ENCODE measurements around the gene ZNF236.
"Not testable (repeated sequence)": the region's sequence is repeated elsewhere in the genome, so short reads cannot be mapped to it uniquely, and the experiment has no call there.

Gene ZNF236

DNA sequence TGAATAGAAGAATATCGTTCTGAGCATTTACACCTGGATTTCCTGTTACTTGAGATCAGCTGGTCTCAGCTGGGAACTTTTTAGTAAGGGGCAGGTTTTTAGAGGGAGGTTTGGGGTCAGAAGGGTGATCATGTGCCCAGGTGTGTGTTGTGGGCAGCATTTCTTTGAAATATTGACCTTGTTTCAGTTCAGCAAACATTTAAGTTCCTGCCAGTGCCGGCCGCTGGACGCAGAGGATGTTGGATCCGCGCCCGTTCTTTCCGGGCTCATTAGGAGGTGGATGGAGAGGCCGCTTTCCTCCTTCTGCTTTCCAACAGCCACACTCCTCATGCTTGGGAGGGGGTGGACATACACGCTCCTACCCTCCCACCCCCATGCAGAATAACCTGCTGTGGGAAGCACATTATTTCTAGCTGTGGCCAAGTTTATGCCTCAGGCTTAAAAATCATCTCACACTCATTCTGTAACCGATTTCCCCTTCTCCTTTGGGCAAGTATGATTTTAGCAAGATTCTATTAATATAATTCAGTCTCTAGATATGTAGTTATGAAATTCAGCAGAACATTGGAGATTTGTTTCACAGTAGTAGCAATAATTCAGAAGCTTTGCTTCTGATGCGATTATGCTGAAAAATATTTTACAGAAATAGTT, 131.4 kb downstream of the ZNF236 start:
- DNase-seq = peak; percentile 81

DNA sequence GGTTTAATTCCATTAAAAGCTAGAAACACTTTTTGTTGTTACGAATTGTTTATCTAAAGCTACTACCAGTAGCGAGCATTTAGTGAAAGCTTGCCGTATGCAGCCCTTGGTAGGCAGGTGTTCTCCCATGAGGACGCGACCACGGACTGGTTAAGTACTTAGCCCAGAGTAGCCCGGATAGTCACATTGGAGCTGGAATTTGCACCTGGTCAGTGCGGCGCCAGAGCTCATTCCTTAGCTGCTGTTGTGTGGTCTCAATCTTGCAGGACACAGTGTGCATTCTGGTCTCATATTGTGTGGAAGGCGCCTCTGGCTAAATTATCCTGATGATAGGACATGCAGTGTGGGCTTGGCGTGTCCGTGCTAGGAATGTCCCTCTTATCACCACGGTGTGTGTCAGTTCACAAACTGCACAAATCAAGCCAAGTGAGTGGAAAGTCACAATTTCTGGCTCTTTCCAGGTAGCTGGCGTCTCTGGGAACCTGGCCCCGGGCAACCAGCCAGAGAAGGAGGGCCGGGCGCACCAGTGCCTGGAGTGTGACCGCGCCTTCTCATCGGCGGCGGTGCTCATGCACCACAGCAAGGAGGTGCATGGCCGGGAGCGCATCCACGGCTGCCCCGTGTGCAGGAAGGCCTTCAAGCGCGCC, 133.3 kb downstream of the ZNF236 start:
- peak; percentile 9 for DNase-seq

DNA sequence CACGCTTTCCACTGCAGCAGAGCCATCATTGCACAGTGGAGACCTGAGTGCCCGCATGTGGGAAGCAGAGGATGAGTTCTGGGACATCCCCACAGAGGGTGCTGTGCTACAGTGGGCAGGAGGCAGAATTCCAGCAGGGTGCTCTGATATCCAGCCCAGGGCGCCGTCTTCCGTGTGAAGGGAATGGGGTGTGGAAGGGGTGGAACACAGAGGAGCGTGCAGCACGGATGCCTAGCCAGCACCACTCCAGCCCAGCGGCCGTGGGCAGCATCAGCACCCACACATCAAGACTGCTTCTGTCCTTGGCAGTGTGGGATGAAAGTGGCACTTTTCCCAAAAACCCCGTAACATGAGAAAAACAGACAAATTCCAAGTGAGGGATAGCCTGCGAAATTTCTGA, 134.3 kb downstream of the ZNF236 start:
- no peak for DNase-seq

GRCh38 chr18:76957384-76958355, 135.3 kb downstream of the ZNF236 start:
- DNase-seq = no peak

DNA sequence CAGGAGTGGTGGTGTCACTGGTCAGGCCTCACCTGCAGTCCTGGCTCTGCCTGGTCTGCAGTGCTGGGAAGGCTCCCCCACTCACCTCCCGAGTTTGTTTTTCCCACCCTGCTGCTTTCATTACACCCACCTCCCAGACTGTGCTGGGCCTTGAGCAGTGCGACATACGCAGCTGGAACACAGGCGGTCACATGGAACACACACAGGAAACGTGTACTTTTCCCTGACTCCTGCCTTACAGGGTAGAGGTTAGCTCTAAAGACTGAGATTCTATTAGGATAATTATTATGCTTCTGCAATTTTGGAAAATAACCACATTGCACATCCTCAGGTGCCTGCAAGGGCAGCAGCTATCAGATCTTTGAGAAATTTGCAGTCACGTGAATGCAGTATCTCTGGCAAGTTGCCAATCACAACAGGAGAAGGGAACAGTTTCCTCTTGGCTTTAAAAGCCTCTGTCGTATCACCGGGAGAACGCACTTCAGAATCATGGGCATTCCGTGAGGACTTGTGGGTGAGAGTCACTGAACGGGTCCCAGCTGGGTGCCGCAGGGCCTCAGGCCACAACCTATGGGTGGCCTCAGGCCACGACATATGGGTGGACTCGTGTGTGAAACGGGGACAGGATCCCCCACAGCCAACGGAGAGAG, 136.5 kb downstream of the ZNF236 start:
- DNase-seq = peak; percentile 63

DNA sequence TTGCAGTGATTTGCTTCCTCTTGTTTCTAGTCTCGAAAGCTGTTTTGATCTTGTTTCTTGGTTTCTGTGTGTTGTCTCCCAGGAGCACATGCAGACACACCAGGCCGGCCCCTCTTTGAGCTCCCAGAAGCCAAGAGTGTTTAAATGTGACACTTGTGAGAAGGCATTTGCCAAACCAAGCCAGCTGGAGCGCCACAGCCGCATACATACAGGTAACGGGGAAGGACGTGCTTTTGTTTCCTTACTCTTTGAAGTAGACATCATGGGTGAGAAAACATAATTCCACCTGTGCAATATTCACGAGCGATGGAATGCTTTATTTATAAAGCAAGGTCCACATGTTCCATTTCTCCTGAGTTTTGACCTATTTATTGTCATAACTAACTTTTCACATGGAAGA, 137.2 kb downstream of the ZNF236 start:
- no peak for DNase-seq

- no peak for DNase-seq
Measured at GRCh38 chr18:76960528-76961035, 138.2 kb downstream of the ZNF236 start.

DNA sequence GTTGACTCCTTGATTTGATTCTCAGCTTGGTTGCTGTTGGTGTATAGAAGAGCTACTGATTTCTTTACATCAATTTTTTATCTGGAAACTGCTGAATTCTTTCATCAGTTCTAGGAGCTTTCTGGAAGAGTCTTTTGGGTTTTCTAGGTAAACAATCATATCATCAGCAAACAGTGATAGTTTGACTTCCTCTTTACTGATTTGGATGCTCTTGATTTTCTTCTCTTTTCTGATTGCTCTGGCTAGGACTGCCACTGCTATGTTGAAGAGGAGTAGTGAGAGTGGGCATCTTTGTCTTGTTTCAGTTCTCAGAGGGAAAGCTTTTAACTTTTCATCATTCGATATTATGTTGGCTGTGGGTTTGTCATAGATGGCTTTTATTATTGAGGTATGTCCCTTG, 140.5 kb downstream of the ZNF236 start:
- DNase-seq = no peak

DNA sequence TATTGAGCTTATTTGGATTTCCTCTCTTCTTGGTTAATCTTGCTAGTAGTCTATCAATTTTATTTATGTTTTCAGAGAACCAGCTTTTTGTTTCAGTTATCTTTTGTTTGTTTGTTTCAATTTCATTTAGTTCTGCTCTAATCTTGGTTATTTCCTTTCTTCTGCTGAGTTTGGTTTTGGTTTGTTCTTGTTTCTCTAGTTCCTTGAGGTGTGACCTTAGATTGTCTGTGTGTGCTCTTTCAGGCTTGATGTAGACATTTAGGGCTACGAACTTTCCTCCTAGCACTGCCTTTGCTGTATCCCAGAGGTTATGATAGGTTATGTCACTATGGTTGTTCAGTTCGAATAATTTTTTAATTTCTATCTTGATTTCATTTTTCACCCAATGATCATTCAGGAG, 141.6 kb downstream of the ZNF236 start:
- DNase-seq = no peak

DNA sequence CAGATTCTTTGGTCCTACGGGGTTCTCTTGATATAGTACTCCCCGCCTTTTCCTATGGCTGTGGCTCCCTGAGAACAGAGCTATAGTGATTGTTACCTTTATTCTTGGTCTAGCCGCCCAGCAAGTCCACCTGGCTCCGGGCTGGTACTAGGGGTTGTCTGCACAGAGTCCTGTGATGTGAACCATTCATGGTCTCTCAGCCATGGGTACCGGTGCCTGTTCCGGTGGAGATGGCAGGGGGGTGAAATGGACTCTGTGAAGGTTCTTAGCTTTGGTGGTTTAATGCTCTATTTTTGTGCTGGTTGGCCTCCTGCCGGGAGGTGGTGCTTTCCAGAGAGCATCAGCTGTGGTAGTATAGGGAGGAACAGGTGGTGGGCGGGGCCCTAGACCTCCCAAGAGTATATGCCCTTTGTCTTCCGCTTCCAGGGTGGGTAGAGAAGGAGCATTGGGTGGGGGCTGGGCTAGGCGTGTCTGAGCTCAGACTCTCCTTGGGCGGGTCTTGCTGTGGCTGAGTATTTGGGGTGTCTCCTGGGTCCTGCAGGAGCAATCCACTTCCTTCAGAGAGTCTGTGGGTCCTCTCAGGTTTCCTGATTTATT, 143.3 kb downstream of the ZNF236 start:
- DNase-seq = not testable (repeated sequence)

GRCh38 chr18:76967299-76967698, 144.9 kb downstream of the ZNF236 start:
- DNase-seq = not testable (repeated sequence)

GRCh38 chr18:76967721-76968472, 145.5 kb downstream of the ZNF236 start:
- no peak for DNase-seq

- DNase-seq = no peak
Measured at GRCh38 chr18:76970770-76971559, 148.6 kb downstream of the ZNF236 start.

GRCh38 chr18:76972241-76972640, 149.9 kb downstream of the ZNF236 start:
- DNase-seq = no peak

DNA sequence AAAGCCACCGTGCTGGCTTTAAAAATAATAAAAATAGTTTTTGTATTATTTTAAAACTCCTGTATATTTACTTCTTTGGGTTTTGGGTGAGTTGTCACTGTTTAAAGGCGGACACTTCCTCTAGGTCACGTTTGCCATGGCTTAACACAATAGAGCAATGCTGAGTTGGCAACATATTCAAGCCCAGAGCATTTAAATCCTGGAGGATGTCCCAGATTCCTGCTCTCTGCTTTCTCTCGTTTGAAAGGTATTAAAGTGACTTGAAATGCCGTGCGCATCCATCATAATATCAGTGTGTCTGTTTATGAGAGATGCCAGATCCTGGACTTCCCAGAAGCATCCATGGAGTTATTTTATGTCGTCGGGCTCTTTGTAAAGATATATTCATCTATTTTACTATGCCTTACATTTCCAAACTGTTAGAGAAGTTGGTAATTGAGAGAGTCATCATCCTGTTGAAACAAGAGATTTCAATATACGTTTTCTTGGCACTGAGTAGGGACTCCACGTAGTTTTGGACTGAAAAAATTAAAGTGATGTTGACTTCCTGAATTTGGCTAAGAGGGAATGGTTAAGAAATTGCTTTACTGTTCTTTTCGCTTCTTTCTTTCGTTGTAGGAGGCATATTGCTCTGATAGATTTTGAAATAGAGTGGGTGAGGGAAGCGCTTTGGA, 150.6 kb downstream of the ZNF236 start:
- no peak for DNase-seq

GRCh38 chr18:76973520-76974266, 151.3 kb downstream of the ZNF236 start:
- no peak for DNase-seq

- no peak for DNase-seq
Measured at GRCh38 chr18:76974386-76974785, 152.0 kb downstream of the ZNF236 start.

DNA sequence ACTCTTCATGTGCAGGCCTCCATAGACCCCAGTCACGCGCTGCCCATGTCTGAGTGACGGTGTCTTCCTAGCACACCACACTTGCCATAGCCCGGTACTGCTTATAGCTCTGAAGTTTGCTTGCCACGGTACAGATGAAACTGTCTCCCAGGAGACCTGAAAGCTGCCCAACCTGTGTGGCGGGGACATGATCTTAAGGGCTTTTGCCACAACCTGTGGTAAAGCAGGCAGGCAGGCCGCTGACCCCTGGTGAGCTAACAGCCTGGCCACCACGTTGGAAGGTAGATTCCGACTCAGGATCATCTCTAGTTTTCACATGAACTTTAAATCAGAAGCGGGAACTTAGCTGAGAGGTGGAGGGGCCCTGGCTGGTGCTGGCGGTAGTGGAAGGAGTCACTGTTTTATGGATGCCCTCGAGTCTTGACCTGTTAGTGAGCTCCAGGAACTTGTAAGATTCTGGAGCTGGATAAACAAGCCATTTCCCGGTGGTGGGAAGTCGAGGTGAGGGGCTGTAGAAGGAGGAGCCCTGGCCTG, 153.3 kb downstream of the ZNF236 start:
- no peak for DNase-seq

GRCh38 chr18:76977108-76977621, 154.8 kb downstream of the ZNF236 start:
- DNase-seq = peak; percentile 82
